Neuron (in vitro differentiated cells): ENCODE data around the gene NAXE.
A peak's percentile ranks its signal among the peaks of the same experiment; 100 is the strongest.

Experiments used
- H2AFZ ChIP-seq: one replicate; pipeline ENCODE4 v1.6.1; 2013; ENCODE audit warnings: low read depth, mild to moderate bottlenecking, inconsistent platforms, low read length, moderate library complexity
- H3K27me3 ChIP-seq: one replicate; pipeline ENCODE4 v1.6.1; 2013; ENCODE audit warnings: low read length; ENCODE audit not compliant: insufficient read depth
- H3K36me3 ChIP-seq: one replicate; pipeline ENCODE4 v1.6.1; 2013; ENCODE audit warnings: low read length; ENCODE audit not compliant: insufficient read depth
- H3K4me1 ChIP-seq: one replicate; pipeline ENCODE4 v1.6.1; 2013; ENCODE audit warnings: low read length; ENCODE audit not compliant: insufficient read depth
- H3K4me3 ChIP-seq: 2 replicates; pipeline ENCODE4 v1.5.1; 2013; ENCODE audit warnings: mild to moderate bottlenecking, low read length, moderate library complexity
- H3K9me3 ChIP-seq: one replicate; pipeline ENCODE4 v1.6.1; 2013; ENCODE audit warnings: low read length

Gene NAXE

GRCh38 chr1:156641761-156642264 lies 50.2 kb downstream of the NAXE start, which contains the start of gene BCAN:
BCAN (plus strand) TSS chr1:156642117; CDS start chr1:156646055, 3,938 bp downstream.
- H3K4me3 ChIP-seq = peak within 1 kb of the TSS; percentile 41
- no peaks in the 10 kb centered on the region for H3K9me3 ChIP-seq
- no peaks in the 10 kb centered on the region for H3K36me3 ChIP-seq
- peak within 1 kb of the TSS; percentile 26 for H2AFZ ChIP-seq
- H3K4me1 ChIP-seq = peaks cover 24% of the 10 kb centered on the region
- H3K27me3 ChIP-seq = peaks cover 26% of the 10 kb centered on the region

- Histone ChIP-seq H3K4me3 (peak overlapping the region; percentile 41), H3K4me1 (peaks cover 24% of the 10 kb centered on the region), H3K36me3 (no peaks in the 10 kb centered on the region), H2AFZ (peak overlapping the region; percentile 26), H3K27me3 (peaks cover 26% of the 10 kb centered on the region), H3K9me3 (no peaks in the 10 kb centered on the region)
These were observed 50.9 kb downstream of the NAXE start for GRCh38 chr1:156642265-156643048.

DNA sequence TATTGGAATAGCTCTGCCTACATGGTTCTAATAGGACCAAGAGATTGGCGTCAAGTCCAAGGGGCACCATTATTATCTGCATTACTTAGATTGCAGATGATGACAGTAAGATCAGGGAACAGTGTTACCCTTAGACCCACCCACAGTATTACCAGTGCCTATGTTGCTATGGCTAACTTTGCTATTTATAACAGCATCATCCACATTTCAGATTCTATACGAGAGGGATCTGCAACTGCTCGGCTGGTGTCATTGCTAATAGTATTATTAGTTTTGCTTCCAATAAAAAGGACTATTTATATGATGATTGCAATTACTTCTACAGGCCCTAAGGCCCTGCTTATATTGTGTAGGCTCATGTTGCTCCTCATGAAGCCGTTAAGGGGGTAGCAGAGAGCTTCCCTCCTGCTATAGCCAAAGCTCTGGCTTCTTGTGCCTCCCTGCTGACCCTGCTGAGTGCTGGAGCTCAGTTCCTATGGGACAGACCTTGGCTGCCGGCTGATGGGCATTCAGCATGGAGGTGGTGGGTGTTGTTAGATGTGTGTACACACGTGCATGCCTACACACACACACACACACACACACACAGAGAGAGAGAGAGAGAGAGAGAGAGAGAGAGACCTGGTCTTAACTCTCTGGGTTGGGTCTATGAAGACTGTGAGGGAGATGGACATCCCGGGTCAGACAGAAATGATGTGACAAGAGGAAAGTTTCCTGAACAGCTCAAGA lies 51.6 kb downstream of the NAXE start:
- H3K4me1 ChIP-seq = peaks cover 24% of the 10 kb centered on the region
- H3K36me3 ChIP-seq = no peaks in the 10 kb centered on the region
- no peaks in the 10 kb centered on the region for H3K9me3 ChIP-seq
- H2AFZ ChIP-seq = no peak overlapping the region
- H3K4me3 ChIP-seq = no peak overlapping the region
- peaks cover 26% of the 10 kb centered on the region for H3K27me3 ChIP-seq

- Histone ChIP-seq H3K4me3 (no peak overlapping the region), H3K4me1 (peaks cover 24% of the 10 kb centered on the region), H3K9me3 (no peaks in the 10 kb centered on the region), H3K36me3 (no peaks in the 10 kb centered on the region), H2AFZ (no peak overlapping the region), H3K27me3 (peaks cover 24% of the 10 kb centered on the region)
These were observed 52.2 kb downstream of the NAXE start for GRCh38 chr1:156643778-156644092.
